WTC11 (cell line): ENCODE data around the gene ICOS. TPM values are rescaled to one million over a fixed set of nuclear protein-coding genes. Genes with fewer than 3 reads are reported as not detected.
"Not testable (repeated sequence)": the region's sequence is repeated elsewhere in the genome, so short reads cannot be mapped to it uniquely, and the experiment has no call there.

Source experiments
- ATAC-seq: fragments of 200-7000 bp; cut with Tn5 transposase; 2 replicates; pipeline ENCODE4 v1.10.0; 2021; ENCODE audit warnings: mild to moderate bottlenecking, moderate library complexity
- CTCF ChIA-PET: fragments of 300-600 bp; sonication (Branson Sonifier 250); formaldehyde crosslinking; loops from one replicate; lab custom pipeline; 2021; ENCODE audit warnings: antibody characterized with exemption; lab: Charles Lee
- POLR2A ChIA-PET: fragments of 350-600 bp; sonication (Branson Sonifier 250); formaldehyde crosslinking; loops from one replicate; lab custom pipeline; 2021; ENCODE audit warnings: antibody characterized with exemption; lab: Charles Lee
- DNase-seq: peaks from one replicate; pipeline ENCODE4 v3.0.0; 2021; ENCODE audit warnings: low spot score
- H3K27ac Mint-ChIP-seq: 2 replicates; pipeline ENCODE4 v1.8.0; 2021; ENCODE audit warnings: mixed read lengths
- H3K27me3 Mint-ChIP-seq: 2 replicates; pipeline ENCODE4 v1.8.0; 2021; ENCODE audit warnings: low read depth, mild to moderate bottlenecking, moderate library complexity, mixed read lengths
- H3K36me3 Mint-ChIP-seq: 2 replicates; pipeline ENCODE4 v1.8.0; 2021; ENCODE audit warnings: mixed read lengths
- H3K4me1 Mint-ChIP-seq: 2 replicates; pipeline ENCODE4 v1.8.0; 2022; ENCODE audit warnings: mixed read lengths
- H3K4me3 Mint-ChIP-seq: 2 replicates; pipeline ENCODE4 v1.8.0; 2021; ENCODE audit warnings: mild to moderate bottlenecking, moderate library complexity, mixed read lengths
- H3K9me3 Mint-ChIP-seq: 2 replicates; pipeline ENCODE4 v1.8.0; 2021; ENCODE audit warnings: mixed read lengths
- ATF1 ChIP-seq: sonication (generic); formaldehyde crosslinking; IDR thresholded peaks from 2 replicates; pipeline ENCODE4 v1.8.1; 2023; ENCODE audit warnings: mild to moderate bottlenecking, moderate library complexity, missing genetic modification reagents
- CREM ChIP-seq: sonication (generic); formaldehyde crosslinking; IDR thresholded peaks from 2 replicates; pipeline ENCODE4 v1.8.1; 2022; ENCODE audit warnings: mild to moderate bottlenecking, missing genetic modification reagents, moderate library complexity
- ETV6 ChIP-seq: sonication (generic); formaldehyde crosslinking; IDR thresholded peaks from 2 replicates; pipeline ENCODE4 v1.8.1; 2022; ENCODE audit warnings: mild to moderate bottlenecking, missing genetic modification reagents
- FOXJ3 ChIP-seq: sonication (generic); formaldehyde crosslinking; IDR thresholded peaks from 2 replicates; pipeline ENCODE4 v1.9.0; 2021; ENCODE audit warnings: missing genetic modification reagents, mild to moderate bottlenecking, borderline replicate concordance
- GRHL2 ChIP-seq: fragments of 250-450 bp; sonication (Bioruptor Pico); IDR thresholded peaks from 2 replicates; pipeline ENCODE4 v1.8.0; 2022; ENCODE audit warnings: mild to moderate bottlenecking, moderate library complexity; ENCODE audit not compliant: insufficient replicate concordance, severe bottlenecking
- MYBL2 ChIP-seq: sonication (generic); formaldehyde crosslinking; IDR thresholded peaks from 2 replicates; pipeline ENCODE4 v1.8.1; 2023; ENCODE audit warnings: mild to moderate bottlenecking, moderate library complexity, missing genetic modification reagents
- NFE2L1 ChIP-seq: sonication (generic); formaldehyde crosslinking; IDR thresholded peaks from 2 replicates; pipeline ENCODE4 v1.8.1; 2023; ENCODE audit warnings: missing genetic modification reagents
- NR1H2 ChIP-seq: sonication (generic); formaldehyde crosslinking; IDR thresholded peaks from 2 replicates; pipeline ENCODE4 v1.9.0; 2021; ENCODE audit warnings: mild to moderate bottlenecking, moderate library complexity, missing genetic modification reagents
- OVOL2 ChIP-seq: fragments of 250-450 bp; sonication (Bioruptor Pico); IDR thresholded peaks from 2 replicates; pipeline ENCODE4 v1.9.0; 2021; ENCODE audit warnings: mild to moderate bottlenecking, borderline replicate concordance
- PRRX2 ChIP-seq: fragments of 250-450 bp; sonication (Bioruptor Pico); IDR thresholded peaks from 2 replicates; pipeline ENCODE4 v1.8.0; 2021; ENCODE audit warnings: mild to moderate bottlenecking
- TCF7 ChIP-seq: sonication (generic); formaldehyde crosslinking; IDR thresholded peaks from 2 replicates; pipeline ENCODE4 v1.8.0; 2022; ENCODE audit warnings: mild to moderate bottlenecking, low read depth, missing genetic modification reagents, moderate library complexity
- TEAD1 ChIP-seq: sonication (generic); formaldehyde crosslinking; IDR thresholded peaks from 2 replicates; pipeline ENCODE4 v1.8.0; 2022; ENCODE audit warnings: mild to moderate bottlenecking, missing genetic modification reagents
- ZNF317 ChIP-seq: sonication (generic); formaldehyde crosslinking; IDR thresholded peaks from 2 replicates; pipeline ENCODE4 v1.8.1; 2023; ENCODE audit warnings: low read depth, mild to moderate bottlenecking, moderate library complexity, missing genetic modification reagents, borderline replicate concordance
- ZNF671 ChIP-seq: fragments of 250-450 bp; sonication (Bioruptor Pico); IDR thresholded peaks from 2 replicates; pipeline ENCODE4 v1.8.0; 2021; ENCODE audit warnings: mild to moderate bottlenecking
- total RNA-seq: library from RNA; stranded (reverse); gene quantifications from 3 replicates; pipeline ENCODE4 v1.2.3, GENCODE V29; 2021
- TF ChIP-seq, protein P1 (sequence below): fragments of 250-450 bp; sonication (Bioruptor Pico); IDR thresholded peaks from 2 replicates; pipeline ENCODE4 v2.1.2; 2022; ENCODE audit warnings: mild to moderate bottlenecking, moderate library complexity
- TF ChIP-seq, protein P2 (sequence below): sonication (generic); formaldehyde crosslinking; IDR thresholded peaks from 2 replicates; pipeline ENCODE4 v1.8.0; 2023; ENCODE audit warnings: mild to moderate bottlenecking, missing genetic modification reagents
- TF ChIP-seq, protein P3 (sequence below): sonication (generic); formaldehyde crosslinking; IDR thresholded peaks from 2 replicates; pipeline ENCODE4 v1.8.1; 2023; ENCODE audit warnings: mild to moderate bottlenecking, missing genetic modification reagents
- TF ChIP-seq, protein P4 (sequence below): sonication (generic); formaldehyde crosslinking; IDR thresholded peaks from 2 replicates; pipeline ENCODE4 v1.8.0; 2022; ENCODE audit warnings: mild to moderate bottlenecking, missing genetic modification reagents

ICOS gene
- total RNA-seq, 1 experiment from 2014 or later = 0.11 TPM

DNA sequence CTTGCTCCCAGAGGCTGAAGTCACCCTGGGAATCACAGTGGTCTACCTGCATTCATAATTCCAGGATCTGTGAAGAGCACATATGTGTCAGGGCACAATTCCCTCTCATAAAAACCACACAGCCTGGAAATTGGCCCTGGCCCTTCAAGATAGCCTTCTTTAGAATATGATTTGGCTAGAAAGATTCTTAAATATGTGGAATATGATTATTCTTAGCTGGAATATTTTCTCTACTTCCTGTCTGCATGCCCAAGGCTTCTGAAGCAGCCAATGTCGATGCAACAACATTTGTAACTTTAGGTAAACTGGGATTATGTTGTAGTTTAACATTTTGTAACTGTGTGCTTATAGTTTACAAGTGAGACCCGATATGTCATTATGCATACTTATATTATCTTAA, 24.2 kb downstream of the ICOS start:
- CTCF ChIA-PET = no interaction called here
- DNase-seq = no peak
- H3K27me3 Mint-ChIP-seq = no peaks in the 10 kb centered on the region
- H3K27ac Mint-ChIP-seq = no peak overlapping the region
- peaks cover 6% of the 10 kb centered on the region; the same call in 1 of the 2 replicates for H3K36me3 Mint-ChIP-seq
- H3K9me3 Mint-ChIP-seq = peaks cover 7% of the 10 kb centered on the region
- 0 out of 2 replicates have a peak, but pooled peaks cover 3% of the 10 kb centered on the region for H3K4me1 Mint-ChIP-seq
- TF ChIP-seq OVOL2 (CRISPR knock-in tag) (no peak), ATF1 (CRISPR knock-in tag) (no peak), MYBL2 (CRISPR knock-in tag) (no peak), ZNF317 (CRISPR knock-in tag) (no peak), ZNF671 (CRISPR knock-in tag) (no peak), NFE2L1 (CRISPR knock-in tag) (no peak), PRRX2 (no peak), FOXJ3 (CRISPR knock-in tag) (no peak), NR1H2 (CRISPR knock-in tag) (no peak), GRHL2 (CRISPR knock-in tag) (no peak), TEAD1 (CRISPR knock-in tag) (no peak)
- TF ChIP-seq, protein P1, sequence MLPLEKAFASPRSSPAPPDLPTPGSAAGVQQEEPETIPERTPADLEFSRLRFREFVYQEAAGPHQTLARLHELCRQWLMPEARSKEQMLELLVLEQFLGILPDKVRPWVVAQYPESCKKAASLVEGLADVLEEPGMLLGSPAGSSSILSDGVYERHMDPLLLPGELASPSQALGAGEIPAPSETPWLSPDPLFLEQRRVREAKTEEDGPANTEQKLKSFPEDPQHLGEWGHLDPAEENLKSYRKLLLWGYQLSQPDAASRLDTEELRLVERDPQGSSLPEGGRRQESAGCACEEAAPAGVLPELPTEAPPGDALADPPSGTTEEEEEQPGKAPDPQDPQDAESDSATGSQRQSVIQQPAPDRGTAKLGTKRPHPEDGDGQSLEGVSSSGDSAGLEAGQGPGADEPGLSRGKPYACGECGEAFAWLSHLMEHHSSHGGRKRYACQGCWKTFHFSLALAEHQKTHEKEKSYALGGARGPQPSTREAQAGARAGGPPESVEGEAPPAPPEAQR (CRISPR knock-in tag) = no peak
- TF ChIP-seq, protein P2, sequence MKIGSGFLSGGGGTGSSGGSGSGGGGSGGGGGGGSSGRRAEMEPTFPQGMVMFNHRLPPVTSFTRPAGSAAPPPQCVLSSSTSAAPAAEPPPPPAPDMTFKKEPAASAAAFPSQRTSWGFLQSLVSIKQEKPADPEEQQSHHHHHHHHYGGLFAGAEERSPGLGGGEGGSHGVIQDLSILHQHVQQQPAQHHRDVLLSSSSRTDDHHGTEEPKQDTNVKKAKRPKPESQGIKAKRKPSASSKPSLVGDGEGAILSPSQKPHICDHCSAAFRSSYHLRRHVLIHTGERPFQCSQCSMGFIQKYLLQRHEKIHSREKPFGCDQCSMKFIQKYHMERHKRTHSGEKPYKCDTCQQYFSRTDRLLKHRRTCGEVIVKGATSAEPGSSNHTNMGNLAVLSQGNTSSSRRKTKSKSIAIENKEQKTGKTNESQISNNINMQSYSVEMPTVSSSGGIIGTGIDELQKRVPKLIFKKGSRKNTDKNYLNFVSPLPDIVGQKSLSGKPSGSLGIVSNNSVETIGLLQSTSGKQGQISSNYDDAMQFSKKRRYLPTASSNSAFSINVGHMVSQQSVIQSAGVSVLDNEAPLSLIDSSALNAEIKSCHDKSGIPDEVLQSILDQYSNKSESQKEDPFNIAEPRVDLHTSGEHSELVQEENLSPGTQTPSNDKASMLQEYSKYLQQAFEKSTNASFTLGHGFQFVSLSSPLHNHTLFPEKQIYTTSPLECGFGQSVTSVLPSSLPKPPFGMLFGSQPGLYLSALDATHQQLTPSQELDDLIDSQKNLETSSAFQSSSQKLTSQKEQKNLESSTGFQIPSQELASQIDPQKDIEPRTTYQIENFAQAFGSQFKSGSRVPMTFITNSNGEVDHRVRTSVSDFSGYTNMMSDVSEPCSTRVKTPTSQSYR = no peak
- TF ChIP-seq, protein P3, sequence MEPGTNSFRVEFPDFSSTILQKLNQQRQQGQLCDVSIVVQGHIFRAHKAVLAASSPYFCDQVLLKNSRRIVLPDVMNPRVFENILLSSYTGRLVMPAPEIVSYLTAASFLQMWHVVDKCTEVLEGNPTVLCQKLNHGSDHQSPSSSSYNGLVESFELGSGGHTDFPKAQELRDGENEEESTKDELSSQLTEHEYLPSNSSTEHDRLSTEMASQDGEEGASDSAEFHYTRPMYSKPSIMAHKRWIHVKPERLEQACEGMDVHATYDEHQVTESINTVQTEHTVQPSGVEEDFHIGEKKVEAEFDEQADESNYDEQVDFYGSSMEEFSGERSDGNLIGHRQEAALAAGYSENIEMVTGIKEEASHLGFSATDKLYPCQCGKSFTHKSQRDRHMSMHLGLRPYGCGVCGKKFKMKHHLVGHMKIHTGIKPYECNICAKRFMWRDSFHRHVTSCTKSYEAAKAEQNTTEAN (CRISPR knock-in tag) = no peak
- TF ChIP-seq, protein P4, sequence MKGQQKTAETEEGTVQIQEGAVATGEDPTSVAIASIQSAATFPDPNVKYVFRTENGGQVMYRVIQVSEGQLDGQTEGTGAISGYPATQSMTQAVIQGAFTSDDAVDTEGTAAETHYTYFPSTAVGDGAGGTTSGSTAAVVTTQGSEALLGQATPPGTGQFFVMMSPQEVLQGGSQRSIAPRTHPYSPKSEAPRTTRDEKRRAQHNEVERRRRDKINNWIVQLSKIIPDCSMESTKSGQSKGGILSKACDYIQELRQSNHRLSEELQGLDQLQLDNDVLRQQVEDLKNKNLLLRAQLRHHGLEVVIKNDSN = no peak
- no peak for ATAC-seq
- POLR2A ChIA-PET = no interaction called here
- no peak overlapping the region for H3K4me3 Mint-ChIP-seq

DNA sequence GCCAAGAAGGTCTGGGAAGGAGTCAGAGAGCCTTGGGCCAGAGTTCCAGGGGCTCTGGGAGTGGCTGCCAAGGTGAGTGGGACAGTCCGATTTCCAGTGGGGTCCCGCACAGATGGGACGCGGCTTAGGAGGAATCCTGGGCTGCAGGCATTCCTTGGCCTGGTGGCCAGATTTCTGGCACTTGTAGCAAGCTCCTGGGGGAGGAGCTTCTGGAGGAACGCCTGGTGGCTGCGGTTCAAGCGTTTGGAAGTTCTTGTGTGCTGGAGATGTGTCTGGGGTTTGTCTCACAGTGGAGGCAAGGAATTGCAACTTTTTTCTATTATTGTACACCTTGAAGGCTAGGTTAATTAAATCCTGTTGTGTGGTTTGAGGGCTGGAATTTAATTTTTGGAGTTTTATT, 28.6 kb downstream of the ICOS start:
- CTCF ChIA-PET, H3K4me1 Mint-ChIP-seq, DNase-seq, H3K4me3 Mint-ChIP-seq, H3K27me3 Mint-ChIP-seq, H3K27ac Mint-ChIP-seq, POLR2A ChIA-PET, ATAC-seq: not testable (repeated sequence)
- peaks cover 24% of the 10 kb centered on the region for H3K36me3 Mint-ChIP-seq
- peaks cover 46% of the 10 kb centered on the region for H3K9me3 Mint-ChIP-seq

DNA sequence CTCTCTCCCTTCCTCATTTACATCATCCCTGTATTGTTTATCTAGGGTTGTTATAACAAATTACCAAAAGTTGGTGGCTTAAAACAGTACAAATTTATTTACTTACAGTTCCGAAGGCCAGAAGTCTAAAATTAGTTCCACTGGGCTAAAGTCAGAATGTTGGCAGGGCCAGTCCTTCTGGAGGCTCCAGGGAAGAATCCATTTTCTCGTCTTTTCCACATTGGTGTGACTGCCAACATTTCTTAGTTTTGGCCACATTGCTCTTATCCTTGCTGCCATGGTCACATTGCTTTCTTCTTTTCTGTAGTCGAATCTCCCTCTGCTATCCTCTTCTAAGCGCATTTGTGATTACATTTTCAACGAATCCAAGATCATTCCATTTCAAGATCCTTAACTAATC, 34.7 kb downstream of the ICOS start:
- ATAC-seq = no peak
- CTCF ChIA-PET = no interaction called here
- Mint-ChIP-seq H3K4me3 (no peak overlapping the region), H3K27ac (no peak overlapping the region), H3K9me3 (peaks cover 34% of the 10 kb centered on the region), H3K4me1 (peaks cover 8% of the 10 kb centered on the region), H3K27me3 (peaks cover 9% of the 10 kb centered on the region), H3K36me3 (peaks cover 14% of the 10 kb centered on the region)
- no peak for DNase-seq
- no peak for TF ChIP-seq OVOL2 (CRISPR knock-in tag)
- TF ChIP-seq TCF7 (CRISPR knock-in tag) = no peak
- TF ChIP-seq CREM = no peak
- TF ChIP-seq ETV6 (CRISPR knock-in tag) = no peak
- POLR2A ChIA-PET = no interaction called here
